K562 (cell line): ENCODE measurements around the gene ANP32B.

Source experiments
- ATF3 ChIP-seq, 2 experiments: fragments of 450-650 bp in 1 of 2; sonication (generic) in 1 of 2; formaldehyde crosslinking in 1 of 2; IDR thresholded peaks in 1 of 2; conservative IDR thresholded peaks in 1 of 2; 2 replicates each; pipeline versions ENCODE4 v1.6.1 to v1.8.1; 2016 to 2023; ENCODE audit warnings: mild to moderate bottlenecking in 2 of 2, moderate library complexity in 2 of 2, inconsistent platforms in 1 of 2, missing genetic modification reagents in 1 of 2
- NR2C2 ChIP-seq, 2 experiments: fragments of 200-800 bp in 1 of 2; sonication (Bioruptor generic) in 1 of 2; sonication (generic) in 1 of 2; formaldehyde crosslinking in 1 of 2; IDR thresholded peaks; 2 replicates each; pipeline versions ENCODE4 v1.6.1 to v1.8.0; 2016 to 2022; ENCODE audit warnings: mild to moderate bottlenecking in 1 of 2, missing compliant biosample characterization in 1 of 2, missing genetic modification characterization in 1 of 2, missing genetic modification reagents in 1 of 2
- POLR2AphosphoS5 ChIP-seq: IDR thresholded peaks from 2 replicates; pipeline ENCODE4 v1.6.1; 2011; ENCODE audit warnings: mild to moderate bottlenecking, low read depth, low read length, moderate library complexity; ENCODE audit not compliant: control insufficient read depth, insufficient read depth
- RBBP5 ChIP-seq: fragments of 200-600 bp; sonication (generic); IDR thresholded peaks from 2 replicates; pipeline ENCODE4 v1.6.1; 2012; ENCODE audit warnings: borderline replicate concordance, mild to moderate bottlenecking, low read length, control low read depth, inconsistent platforms; ENCODE audit not compliant: insufficient read depth, poor library complexity, severe bottlenecking
- TFE3 ChIP-seq: fragments of 450-650 bp; formaldehyde crosslinking; IDR thresholded peaks from 2 replicates; pipeline ENCODE4 v1.4.0; 2020; ENCODE audit warnings: mild to moderate bottlenecking, mixed read lengths

- TF ChIP-seq NR2C2 (CRISPR knock-in tag; IDR thresholded peaks at IDR 0.05) = no peak
- TF ChIP-seq NR2C2 (tag; IDR thresholded peaks at IDR 0.05) = no peak; the same call in 1 of the 2 replicates
- TF ChIP-seq TFE3 (CRISPR knock-in tag) = no peak
- no peak for TF ChIP-seq RBBP5
- TF ChIP-seq POLR2AphosphoS5 = peak; percentile 94
- no peak; the same call in 1 of the 2 replicates for TF ChIP-seq ATF3 (IDR thresholded peaks at IDR 0.05)
- no peak for TF ChIP-seq ATF3 (CRISPR knock-in tag; conservative IDR thresholded peaks at IDR 0.05)
These were observed 39.8 kb upstream of the ANP32B start for GRCh38 chr9:97943308-97943855.
